Fibroblast of lung (primary cell): ENCODE results near the gene TMEM209.

Experiments used
- EZH2 ChIP-seq: IDR thresholded peaks from 2 replicates; pipeline ENCODE4 v1.5.1; 2012; ENCODE audit warnings: low read length, control low read depth, mild to moderate bottlenecking; ENCODE audit errors: missing control alignments
- TF ChIP-seq, protein P1 (sequence below), 2 donors: IDR thresholded peaks in 1 of 2; conservative IDR thresholded peaks in 1 of 2; 1 replicate in 1 of 2; 2 replicates in 1 of 2; pipeline ENCODE4 v1.5.1; 2011 to 2012; ENCODE audit warnings: low read length in 2 of 2, control low read depth in 1 of 2, inconsistent platforms in 1 of 2, low read depth in 1 of 2, mild to moderate bottlenecking in 1 of 2

DNA sequence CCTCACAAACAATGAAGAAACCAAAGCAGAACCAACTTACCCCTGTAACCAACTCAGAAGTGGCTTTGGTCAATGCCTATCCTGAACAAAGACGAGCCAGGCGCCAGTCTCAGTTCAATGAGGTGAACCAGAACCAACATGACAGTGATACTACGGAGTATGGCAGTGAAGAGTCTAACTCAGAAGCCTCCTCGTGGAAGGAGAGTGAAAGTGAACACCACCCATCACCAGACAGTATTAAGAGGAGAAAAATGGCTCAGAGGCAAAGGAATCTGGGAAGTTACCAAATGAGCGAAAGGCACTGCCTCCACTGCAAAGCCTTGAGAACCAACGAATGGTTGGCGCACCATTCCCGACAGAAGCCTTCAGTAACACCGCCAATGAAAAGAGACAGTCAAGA, 10.8 kb upstream of the TMEM209 start:
- TF ChIP-seq, protein P1, sequence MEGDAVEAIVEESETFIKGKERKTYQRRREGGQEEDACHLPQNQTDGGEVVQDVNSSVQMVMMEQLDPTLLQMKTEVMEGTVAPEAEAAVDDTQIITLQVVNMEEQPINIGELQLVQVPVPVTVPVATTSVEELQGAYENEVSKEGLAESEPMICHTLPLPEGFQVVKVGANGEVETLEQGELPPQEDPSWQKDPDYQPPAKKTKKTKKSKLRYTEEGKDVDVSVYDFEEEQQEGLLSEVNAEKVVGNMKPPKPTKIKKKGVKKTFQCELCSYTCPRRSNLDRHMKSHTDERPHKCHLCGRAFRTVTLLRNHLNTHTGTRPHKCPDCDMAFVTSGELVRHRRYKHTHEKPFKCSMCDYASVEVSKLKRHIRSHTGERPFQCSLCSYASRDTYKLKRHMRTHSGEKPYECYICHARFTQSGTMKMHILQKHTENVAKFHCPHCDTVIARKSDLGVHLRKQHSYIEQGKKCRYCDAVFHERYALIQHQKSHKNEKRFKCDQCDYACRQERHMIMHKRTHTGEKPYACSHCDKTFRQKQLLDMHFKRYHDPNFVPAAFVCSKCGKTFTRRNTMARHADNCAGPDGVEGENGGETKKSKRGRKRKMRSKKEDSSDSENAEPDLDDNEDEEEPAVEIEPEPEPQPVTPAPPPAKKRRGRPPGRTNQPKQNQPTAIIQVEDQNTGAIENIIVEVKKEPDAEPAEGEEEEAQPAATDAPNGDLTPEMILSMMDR (conservative IDR thresholded peaks at IDR 0.05 in 1 of 2, IDR thresholded peaks at IDR 0.05 in 1 of 2; ENCODE audit: low read depth in 1 of 2, low read length in 2 of 2), result no peak
- TF ChIP-seq EZH2, result no peak
